ENCODE measurements around the gene NHS.

Gene NHS

GRCh38 chrX:17644001-17644400, 269.0 kb downstream of the NHS start:
- no peak for TF ChIP-seq POLR2A (IDR thresholded peaks at IDR 0.05; ENCODE audit: low read depth, low read length)
- DNase-seq (ENCODE audit: insufficient read length, low spot score): no peak
- FAIRE-seq: no peak

DNA sequence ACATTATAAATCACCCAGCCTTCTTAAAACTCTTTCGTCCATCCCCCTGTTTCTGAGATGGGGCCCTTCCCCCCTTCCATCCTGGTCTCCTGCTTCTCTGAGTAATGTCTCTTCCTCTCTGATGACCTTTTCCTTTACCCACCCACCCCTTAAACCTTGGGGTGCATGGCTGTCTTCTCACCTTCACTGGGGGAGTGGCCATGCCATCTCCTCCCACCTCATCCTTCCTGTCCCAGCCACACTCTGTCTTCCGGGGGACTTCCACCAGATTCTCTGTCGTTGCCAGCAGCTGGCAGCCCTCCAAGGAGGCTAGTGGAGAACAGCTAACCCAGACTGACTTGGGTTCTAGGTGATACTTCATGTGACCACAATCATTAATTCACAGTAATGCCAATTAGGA, 279.1 kb downstream of the NHS start:
- no peak for FAIRE-seq

GRCh38 chrX:17655211-17656034, 280.4 kb downstream of the NHS start:
- no peak for FAIRE-seq
- no peak for TF ChIP-seq POLR2A (IDR thresholded peaks at IDR 0.05; ENCODE audit: low read depth, low read length)
- DNase-seq (ENCODE audit: insufficient read length, low spot score): no peak

More for the DNA sequence above, 279.1 kb downstream of the NHS start:
- no peak for TF ChIP-seq POLR2A (IDR thresholded peaks at IDR 0.05; ENCODE audit: low read depth, low read length)
- DNase-seq (ENCODE audit: insufficient read length, low spot score): no peak

GRCh38 chrX:17656035-17656418, 281.0 kb downstream of the NHS start:
- DNase-seq (ENCODE audit: insufficient read length, low spot score) (no peak), FAIRE-seq (no peak)
- TF ChIP-seq POLR2A (IDR thresholded peaks at IDR 0.05; ENCODE audit: low read depth, low read length): no peak

GRCh38 chrX:17656556-17656955, 281.6 kb downstream of the NHS start:
- no peak for DNase-seq (ENCODE audit: insufficient read length, low spot score)
- TF ChIP-seq POLR2A (IDR thresholded peaks at IDR 0.05; ENCODE audit: low read depth, low read length): no peak
- no peak for FAIRE-seq

DNA sequence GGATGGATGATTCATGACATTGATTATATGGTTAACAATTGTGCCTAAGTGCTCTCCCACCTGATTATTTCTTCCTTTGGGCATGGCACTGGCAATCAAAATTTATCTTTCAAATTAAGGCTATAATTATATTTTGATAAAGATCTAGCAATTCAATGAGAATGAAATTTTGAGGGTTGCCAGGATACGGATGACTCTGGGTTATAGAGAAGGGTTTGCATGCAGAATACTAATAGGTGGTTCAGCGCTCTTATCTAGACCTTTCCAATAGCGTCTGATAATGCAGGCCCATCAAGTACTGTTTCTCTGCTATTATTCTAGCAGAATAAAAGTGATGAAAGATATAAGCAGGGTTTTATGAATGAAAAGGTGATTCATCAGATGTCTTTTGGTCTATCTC, 287.4 kb downstream of the NHS start:
- FAIRE-seq: no peak
- TF ChIP-seq POLR2A (IDR thresholded peaks at IDR 0.05; ENCODE audit: low read depth, low read length): no peak
- DNase-seq (ENCODE audit: insufficient read length, low spot score): no peak

GRCh38 chrX:17668929-17669328, 293.9 kb downstream of the NHS start:
- DNase-seq (ENCODE audit: insufficient read length, low spot score): no peak
- no peak for FAIRE-seq
- no peak for TF ChIP-seq POLR2A (IDR thresholded peaks at IDR 0.05; ENCODE audit: low read depth, low read length)

GRCh38 chrX:17669458-17669857, 294.5 kb downstream of the NHS start:
- no peak for TF ChIP-seq POLR2A (IDR thresholded peaks at IDR 0.05; ENCODE audit: low read depth, low read length)
- FAIRE-seq: no peak
- DNase-seq (ENCODE audit: insufficient read length, low spot score): no peak

DNA sequence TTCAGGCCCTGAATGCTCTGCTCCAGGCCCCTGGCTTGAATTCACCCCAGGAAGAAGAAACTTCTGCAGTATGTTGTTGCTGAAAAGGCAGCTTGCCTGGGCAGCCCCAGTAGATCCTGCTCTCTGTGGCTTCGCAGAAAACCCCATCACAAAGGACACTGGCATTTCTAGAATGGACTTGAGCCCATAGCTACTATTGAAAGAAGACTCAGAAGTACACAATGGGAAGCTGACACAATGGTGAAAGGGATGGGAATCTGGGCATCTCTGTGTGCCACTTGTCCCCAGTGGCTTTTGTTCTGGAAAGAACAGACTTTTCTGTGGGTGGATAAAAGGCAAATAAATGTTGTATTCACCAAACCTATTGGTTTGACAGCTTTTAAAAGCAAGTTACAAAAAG, 294.9 kb downstream of the NHS start:
- no peak for FAIRE-seq
- no peak for DNase-seq (ENCODE audit: insufficient read length, low spot score)
- no peak for TF ChIP-seq POLR2A (IDR thresholded peaks at IDR 0.05; ENCODE audit: low read depth, low read length)

DNA sequence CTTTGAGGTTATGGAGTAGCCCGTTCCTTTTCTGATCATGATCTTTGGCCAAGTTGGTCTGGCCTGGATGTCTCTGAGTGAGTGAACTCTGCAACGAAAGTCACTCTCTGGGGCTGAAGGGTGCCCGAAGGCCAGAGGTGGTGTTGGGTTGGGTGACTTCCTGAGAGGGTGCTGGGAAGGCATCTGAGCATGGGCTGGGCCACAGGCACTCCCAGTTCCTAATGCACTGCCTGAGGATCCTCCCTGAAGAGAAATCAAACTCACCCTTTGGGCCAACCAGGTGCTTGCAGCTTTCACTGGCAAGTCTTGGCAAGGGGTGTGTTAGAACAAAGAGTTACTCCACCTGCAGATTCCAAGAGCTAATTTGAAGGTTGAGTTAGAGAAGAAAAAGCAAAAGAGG, 295.9 kb downstream of the NHS start:
- no peak for DNase-seq (ENCODE audit: insufficient read length, low spot score)
- FAIRE-seq: no peak
- no peak for TF ChIP-seq POLR2A (IDR thresholded peaks at IDR 0.05; ENCODE audit: low read depth, low read length)

GRCh38 chrX:17674601-17675000, 299.6 kb downstream of the NHS start:
- DNase-seq (ENCODE audit: insufficient read length, low spot score): no peak
- no peak for TF ChIP-seq POLR2A (IDR thresholded peaks at IDR 0.05; ENCODE audit: low read depth, low read length)
- FAIRE-seq: no peak

GRCh38 chrX:17679261-17679660, 304.3 kb downstream of the NHS start:
- no peak for TF ChIP-seq POLR2A (IDR thresholded peaks at IDR 0.05; ENCODE audit: low read depth, low read length)
- no peak for DNase-seq (ENCODE audit: insufficient read length, low spot score)
- no peak for FAIRE-seq

- no peak for TF ChIP-seq POLR2A (IDR thresholded peaks at IDR 0.05; ENCODE audit: low read depth, low read length)
- DNase-seq (ENCODE audit: insufficient read length, low spot score): no peak
- FAIRE-seq: no peak
These were observed 304.8 kb downstream of the NHS start for GRCh38 chrX:17679820-17680219.

GRCh38 chrX:17680732-17681413, 305.9 kb downstream of the NHS start:
- FAIRE-seq (no peak), DNase-seq (ENCODE audit: insufficient read length, low spot score) (no peak)
- TF ChIP-seq POLR2A (IDR thresholded peaks at IDR 0.05; ENCODE audit: low read depth, low read length): no peak

GRCh38 chrX:17682259-17682658, 307.3 kb downstream of the NHS start:
- FAIRE-seq (no peak), DNase-seq (ENCODE audit: insufficient read length, low spot score) (no peak)
- no peak for TF ChIP-seq POLR2A (IDR thresholded peaks at IDR 0.05; ENCODE audit: low read depth, low read length)

Data from H54 (cell line).